Keratinocyte (primary cell): ENCODE measurements around the gene MACROH2A1.

Experiments
- EZH2 ChIP-seq: IDR thresholded peaks from one replicate; pipeline ENCODE4 v1.6.1; 2012; ENCODE audit warnings: inconsistent platforms, mild to moderate bottlenecking, low read length, moderate library complexity
- TF ChIP-seq, protein P1 (sequence below), 3 experiments: IDR thresholded peaks in 1 of 3; conservative IDR thresholded peaks in 1 of 3; optimal IDR thresholded peaks in 1 of 3; 2 replicates in 2 of 3; 3 replicates in 1 of 3; pipeline versions ENCODE3 to v1.5.1; 2011; ENCODE audit warnings: low read length in 3 of 3, mild to moderate bottlenecking in 3 of 3, moderate library complexity in 2 of 3, control low read depth in 1 of 3, inconsistent platforms in 1 of 3; ENCODE audit not compliant: insufficient read depth in 2 of 3; ENCODE audit errors: extremely low read depth in 1 of 3

- no peak for TF ChIP-seq EZH2
- TF ChIP-seq, protein P1, sequence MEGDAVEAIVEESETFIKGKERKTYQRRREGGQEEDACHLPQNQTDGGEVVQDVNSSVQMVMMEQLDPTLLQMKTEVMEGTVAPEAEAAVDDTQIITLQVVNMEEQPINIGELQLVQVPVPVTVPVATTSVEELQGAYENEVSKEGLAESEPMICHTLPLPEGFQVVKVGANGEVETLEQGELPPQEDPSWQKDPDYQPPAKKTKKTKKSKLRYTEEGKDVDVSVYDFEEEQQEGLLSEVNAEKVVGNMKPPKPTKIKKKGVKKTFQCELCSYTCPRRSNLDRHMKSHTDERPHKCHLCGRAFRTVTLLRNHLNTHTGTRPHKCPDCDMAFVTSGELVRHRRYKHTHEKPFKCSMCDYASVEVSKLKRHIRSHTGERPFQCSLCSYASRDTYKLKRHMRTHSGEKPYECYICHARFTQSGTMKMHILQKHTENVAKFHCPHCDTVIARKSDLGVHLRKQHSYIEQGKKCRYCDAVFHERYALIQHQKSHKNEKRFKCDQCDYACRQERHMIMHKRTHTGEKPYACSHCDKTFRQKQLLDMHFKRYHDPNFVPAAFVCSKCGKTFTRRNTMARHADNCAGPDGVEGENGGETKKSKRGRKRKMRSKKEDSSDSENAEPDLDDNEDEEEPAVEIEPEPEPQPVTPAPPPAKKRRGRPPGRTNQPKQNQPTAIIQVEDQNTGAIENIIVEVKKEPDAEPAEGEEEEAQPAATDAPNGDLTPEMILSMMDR (optimal IDR thresholded peaks at IDR 0.05 in 1 of 3, IDR thresholded peaks at IDR 0.05 in 1 of 3, conservative IDR thresholded peaks at IDR 0.05 in 1 of 3; ENCODE audit: extremely low read depth in 1 of 3, insufficient read depth in 2 of 3, low read length in 3 of 3): no peak
These were observed 40.5 kb upstream of the MACROH2A1 start for GRCh38 chr5:135439231-135440205.
